Glutamatergic neuron (in vitro differentiated cells): ENCODE measurements around the gene CHST6. TPM values are rescaled to one million over a fixed set of nuclear protein-coding genes. Genes with fewer than 3 reads are reported as not detected.
"Not testable (repeated sequence)": the region's sequence is repeated elsewhere in the genome, so short reads cannot be mapped to it uniquely, and the experiment has no call there.

Experiments used
- DNase-seq: peaks from one replicate; pipeline ENCODE4 v3.0.0; 2022
- H3K27ac Mint-ChIP-seq: one replicate; pipeline ENCODE4 v1.8.0; 2020; ENCODE audit warnings: mild to moderate bottlenecking, mixed read lengths, inconsistent platforms; ENCODE audit not compliant: unreplicated experiment
- H3K27me3 Mint-ChIP-seq: one replicate; pipeline ENCODE4 v1.8.0; 2020; ENCODE audit warnings: mild to moderate bottlenecking, moderate library complexity, mixed read lengths, inconsistent platforms; ENCODE audit not compliant: unreplicated experiment
- H3K36me3 Mint-ChIP-seq: one replicate; pipeline ENCODE4 v1.8.0; 2020; ENCODE audit warnings: mild to moderate bottlenecking, mixed read lengths, inconsistent platforms; ENCODE audit not compliant: unreplicated experiment
- H3K4me1 Mint-ChIP-seq: one replicate; pipeline ENCODE4 v1.8.0; 2020; ENCODE audit warnings: mild to moderate bottlenecking, low read depth, mixed read lengths, inconsistent platforms; ENCODE audit not compliant: unreplicated experiment
- H3K4me3 Mint-ChIP-seq: one replicate; pipeline ENCODE4 v1.8.0; 2020; ENCODE audit warnings: mild to moderate bottlenecking, mixed read lengths, inconsistent platforms; ENCODE audit not compliant: unreplicated experiment
- H3K9me3 Mint-ChIP-seq: one replicate; pipeline ENCODE4 v1.8.0; 2020; ENCODE audit warnings: mild to moderate bottlenecking, moderate library complexity, mixed read lengths, inconsistent platforms; ENCODE audit not compliant: unreplicated experiment
- total RNA-seq: library from RNA; stranded (reverse); fragmentation: NEBNext Ultra II Directional; extraction: Animal tissue kit (Norgen Biotek cat#: 25700); gene quantifications from one replicate; pipeline ENCODE4 v1.2.1, GENCODE V29; 2021; ENCODE audit not compliant: unreplicated experiment
- TF ChIP-seq, protein P1 (sequence below): fragments of 200-600 bp; sonication (generic); IDR thresholded peaks from one replicate; pipeline ENCODE4 v1.5.0; 2021; ENCODE audit not compliant: partially characterized antibody, unreplicated experiment

Gene CHST6
- total RNA-seq, 1 donor from 2014 or later = 4.0 TPM

DNA sequence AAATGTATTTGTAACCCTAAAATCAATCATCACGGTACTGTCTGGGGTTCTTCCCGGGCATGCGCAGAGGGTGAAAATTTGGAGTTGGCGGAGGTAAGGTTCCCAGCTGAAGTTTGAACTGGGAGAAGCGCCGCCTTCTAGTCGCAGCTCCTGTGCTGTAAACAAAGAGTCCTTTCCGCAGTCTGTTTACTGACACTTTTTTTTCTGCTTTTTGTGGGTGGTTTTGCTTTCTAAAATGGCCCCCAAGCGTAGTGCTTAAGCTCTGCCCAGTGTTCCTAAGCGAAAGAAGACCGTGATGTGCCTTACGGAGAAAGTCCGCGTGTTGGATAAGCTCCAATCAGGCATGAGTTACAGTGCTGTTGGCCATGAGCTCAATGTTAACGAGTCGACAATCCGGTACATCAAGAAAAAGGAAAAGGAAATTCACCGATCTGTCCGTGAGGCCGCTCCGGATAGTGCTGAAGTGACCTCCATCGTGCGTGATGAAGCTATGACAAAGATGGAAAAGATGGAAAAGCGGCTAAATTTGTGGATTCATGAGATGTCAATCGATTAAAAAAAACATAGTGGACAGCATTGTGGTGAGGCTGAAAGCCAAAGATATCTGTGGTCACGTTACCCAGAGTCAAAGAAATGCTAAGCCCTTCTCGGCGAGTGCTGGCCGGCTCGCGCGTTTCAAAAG is 61.4 kb downstream of the CHST6 start:
- DNase-seq = peak; percentile 32
- Mint-ChIP-seq H3K27me3 (peaks cover 7% of the 10 kb centered on the region), H3K4me1 (peaks cover 4% of the 10 kb centered on the region), H3K27ac (peak overlapping the region; percentile 94), H3K9me3 (peaks cover 6% of the 10 kb centered on the region), H3K36me3 (no peaks in the 10 kb centered on the region), H3K4me3 (peak overlapping the region; percentile 91)
- TF ChIP-seq, protein P1, sequence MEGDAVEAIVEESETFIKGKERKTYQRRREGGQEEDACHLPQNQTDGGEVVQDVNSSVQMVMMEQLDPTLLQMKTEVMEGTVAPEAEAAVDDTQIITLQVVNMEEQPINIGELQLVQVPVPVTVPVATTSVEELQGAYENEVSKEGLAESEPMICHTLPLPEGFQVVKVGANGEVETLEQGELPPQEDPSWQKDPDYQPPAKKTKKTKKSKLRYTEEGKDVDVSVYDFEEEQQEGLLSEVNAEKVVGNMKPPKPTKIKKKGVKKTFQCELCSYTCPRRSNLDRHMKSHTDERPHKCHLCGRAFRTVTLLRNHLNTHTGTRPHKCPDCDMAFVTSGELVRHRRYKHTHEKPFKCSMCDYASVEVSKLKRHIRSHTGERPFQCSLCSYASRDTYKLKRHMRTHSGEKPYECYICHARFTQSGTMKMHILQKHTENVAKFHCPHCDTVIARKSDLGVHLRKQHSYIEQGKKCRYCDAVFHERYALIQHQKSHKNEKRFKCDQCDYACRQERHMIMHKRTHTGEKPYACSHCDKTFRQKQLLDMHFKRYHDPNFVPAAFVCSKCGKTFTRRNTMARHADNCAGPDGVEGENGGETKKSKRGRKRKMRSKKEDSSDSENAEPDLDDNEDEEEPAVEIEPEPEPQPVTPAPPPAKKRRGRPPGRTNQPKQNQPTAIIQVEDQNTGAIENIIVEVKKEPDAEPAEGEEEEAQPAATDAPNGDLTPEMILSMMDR = no peak

DNA sequence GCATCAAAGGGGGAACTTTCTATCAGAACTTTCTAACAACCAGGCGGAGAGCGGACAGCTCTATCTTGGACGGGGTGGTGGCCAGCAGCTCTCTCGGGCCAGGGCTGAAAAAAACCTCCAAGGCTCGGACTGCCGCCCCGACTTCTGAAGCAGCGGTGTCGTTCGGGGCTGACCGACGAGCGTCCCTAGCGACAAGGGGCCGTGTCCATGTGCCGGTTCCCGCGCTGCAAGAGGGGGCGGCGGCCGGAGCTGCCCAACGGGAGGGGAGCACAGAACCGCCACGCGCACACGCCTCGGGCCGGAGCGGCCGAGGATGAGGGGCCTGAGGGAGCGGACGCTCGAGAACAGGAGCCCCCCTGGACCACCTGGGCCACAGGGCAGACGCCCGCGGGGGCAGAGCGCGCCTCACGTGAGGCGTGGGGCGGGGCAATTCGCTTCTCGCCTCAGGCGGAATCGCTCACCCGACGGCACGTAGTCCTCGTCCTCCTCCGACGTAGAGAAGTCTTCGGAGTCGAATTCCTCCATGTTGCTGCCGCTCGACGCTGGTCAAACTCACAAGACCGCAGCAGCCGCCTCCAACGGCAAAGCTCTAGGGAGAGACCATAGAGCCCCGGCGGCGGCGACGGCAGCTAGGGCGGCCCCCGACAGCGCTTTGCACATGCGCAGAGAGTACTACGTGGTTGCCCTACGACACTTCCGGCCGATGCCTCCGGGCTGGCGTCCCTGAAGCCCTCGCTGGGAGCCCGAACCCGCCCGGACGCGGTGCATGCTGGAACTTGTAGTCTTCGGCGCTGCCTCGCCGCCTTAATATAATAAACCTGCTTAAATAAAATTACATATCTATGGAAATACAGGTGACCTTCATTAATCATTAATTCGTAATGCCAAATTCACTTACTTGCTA is 62.2 kb downstream of the CHST6 start, which contains the start of gene CFDP1:
TSS of gene CFDP1 (minus strand) at position 676 of the 904 bp plus-strand sequence. CDS start at position 525, 151 bp downstream.
- Mint-ChIP-seq H3K4me3 (peak within 1 kb of the TSS; percentile 91), H3K27ac (peak within 1 kb of the TSS; percentile 94), H3K27me3 (peaks cover 7% of the 10 kb centered on the region), H3K9me3 (peaks cover 6% of the 10 kb centered on the region), H3K36me3 (no peaks in the 10 kb centered on the region), H3K4me1 (peaks cover 4% of the 10 kb centered on the region)
- TF ChIP-seq, protein P1 = no peak
- DNase-seq = peak; percentile 98

- Mint-ChIP-seq H3K27me3 (peaks cover 5% of the 10 kb centered on the region), H3K4me1 (peaks cover 5% of the 10 kb centered on the region), H3K27ac (no peak overlapping the region), H3K9me3 (peaks cover 6% of the 10 kb centered on the region), H3K36me3 (no peaks in the 10 kb centered on the region), H3K4me3 (no peak overlapping the region)
- TF ChIP-seq, protein P1 = no peak
- DNase-seq = no peak
Observed at GRCh38 chr16:75429621-75430403, 65.4 kb downstream of the CHST6 start.

- H3K4me3 Mint-ChIP-seq, H3K9me3 Mint-ChIP-seq, H3K36me3 Mint-ChIP-seq, H3K27me3 Mint-ChIP-seq, H3K4me1 Mint-ChIP-seq, DNase-seq, H3K27ac Mint-ChIP-seq: not testable (repeated sequence)
Observed at GRCh38 chr16:75426524-75426923, 68.7 kb downstream of the CHST6 start.

GRCh38 chr16:75424105-75424762 is 71.0 kb downstream of the CHST6 start:
- not testable (repeated sequence) for H3K9me3 Mint-ChIP-seq, H3K36me3 Mint-ChIP-seq, H3K4me3 Mint-ChIP-seq, DNase-seq, H3K27ac Mint-ChIP-seq, H3K27me3 Mint-ChIP-seq
- H3K4me1 Mint-ChIP-seq = peaks cover 16% of the 10 kb centered on the region
